Measurements from ENCODE around the gene POLR1C. TPM values are rescaled to one million over a fixed set of nuclear protein-coding genes. Genes with fewer than 3 reads are reported as not detected.
A peak's percentile ranks its signal among the peaks of the same experiment; 100 is the strongest.
"Not testable (repeated sequence)": the region's sequence is repeated elsewhere in the genome, so short reads cannot be mapped to it uniquely, and the experiment has no call there.

POLR1C gene
- total and polyA plus RNA-seq, 2 experiments from 2014 or later = 24.9 to 38.1 TPM

DNA sequence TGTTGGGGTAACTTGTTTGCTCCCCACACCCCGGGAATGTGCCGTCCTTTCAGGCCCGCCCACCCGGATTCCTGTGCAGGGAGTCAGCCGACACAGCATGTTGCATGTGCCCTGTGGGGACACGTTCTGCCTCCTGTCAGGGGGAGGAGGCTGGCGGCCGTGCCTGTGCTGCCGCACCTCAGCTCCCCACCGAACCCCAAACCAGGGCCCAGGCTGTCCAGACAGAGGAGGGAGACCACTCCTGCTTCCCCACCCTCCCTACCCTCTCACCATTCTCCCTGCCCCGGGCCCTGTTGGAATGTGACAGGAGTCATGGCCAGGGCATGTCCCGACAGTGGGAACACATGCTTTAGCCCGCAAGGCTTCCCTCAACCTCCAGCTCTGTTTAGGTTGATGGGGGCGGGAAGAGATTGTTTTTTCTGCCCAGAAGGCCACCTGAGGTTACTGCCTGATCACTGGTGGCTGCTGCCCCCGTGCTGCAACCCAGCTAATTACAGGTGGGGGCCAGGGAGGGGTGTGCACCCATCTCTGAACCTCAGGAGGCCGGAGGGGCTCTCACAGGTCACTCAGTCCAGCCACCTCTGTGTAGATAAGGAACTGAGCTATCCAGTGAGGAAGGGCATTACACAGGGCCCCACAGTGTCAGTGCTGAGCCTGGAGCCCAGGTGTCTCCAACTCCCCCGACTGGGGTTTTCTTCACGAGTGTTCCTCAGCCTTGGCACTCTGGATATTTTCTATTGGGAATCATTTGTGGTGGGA is 20.3 kb upstream of the POLR1C start:
- H3K79me2 ChIP-seq (ENCODE audit: insufficient read depth) = peaks cover 38% of the 10 kb centered on the region
- peak overlapping the region; percentile 37 for H3K27ac ChIP-seq
- no peaks in the 10 kb centered on the region for H4K20me1 ChIP-seq (ENCODE audit: insufficient read depth)
- no peak overlapping the region for H2AFZ ChIP-seq
- H3K36me3 ChIP-seq (ENCODE audit: low read depth) = peaks cover 18% of the 10 kb centered on the region
- peak overlapping the region; percentile 28 for H3K4me2 ChIP-seq (ENCODE audit: unreplicated experiment)
- WGBS, 2 experiments (ENCODE audit: low coverage in 1 of 2, low lambda C conversion rate in 2 of 2, missing lambda C conversion rate in 2 of 2) = 45 to 46% methylated on average over 14 to 18 of the region's 18 CpGs
- no peaks in the 10 kb centered on the region for H3K27me3 ChIP-seq (replicated peaks; ENCODE audit: insufficient read depth)
- peaks cover 19% of the 10 kb centered on the region for H3F3A ChIP-seq (ENCODE audit: insufficient read depth)
- peak overlapping the region; percentile 41; the same call in 1 of the 2 replicates for H3K9ac ChIP-seq
- H3K4me1 ChIP-seq (ENCODE audit: insufficient read depth) = peaks cover 56% of the 10 kb centered on the region
- DNase-seq = peak; percentile 86
- TF ChIP-seq EZH2 (IDR thresholded peaks at IDR 0.05; ENCODE audit: insufficient read depth, poor library complexity, severe bottlenecking) = no peak
- TF ChIP-seq EZH2phosphoT487 (IDR thresholded peaks at IDR 0.05; ENCODE audit: insufficient read depth, low read depth) = no peak
- H3K4me3 ChIP-seq = no peak overlapping the region
- no peaks in the 10 kb centered on the region for H3K9me2 ChIP-seq (ENCODE audit: insufficient read depth)
- in situ Hi-C loops (cut with MboI) = no loop called here
- H3K9me3 ChIP-seq (ENCODE audit: low read depth) = no peaks in the 10 kb centered on the region

DNA sequence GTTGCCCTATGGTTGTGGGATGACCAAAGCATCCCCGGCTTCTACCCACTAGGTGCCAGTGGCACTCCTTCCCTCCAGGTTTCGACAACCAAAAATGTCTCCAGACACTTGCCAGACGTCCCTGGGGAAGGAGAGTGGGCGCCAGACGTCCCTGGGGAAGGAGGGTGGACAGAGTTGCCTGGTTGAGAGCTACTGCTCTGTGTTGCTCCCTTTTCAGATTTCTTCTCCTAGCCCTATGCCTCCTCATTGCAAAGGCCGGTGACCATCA is 19.8 kb upstream of the POLR1C start:
- Histone ChIP-seq H3K27me3 (replicated peaks; ENCODE audit: insufficient read depth) (no peaks in the 10 kb centered on the region), H3K27ac (peak overlapping the region; percentile 37; the same call in 1 of the 2 replicates), H3F3A (ENCODE audit: insufficient read depth) (peaks cover 19% of the 10 kb centered on the region), H4K20me1 (ENCODE audit: insufficient read depth) (no peaks in the 10 kb centered on the region), H3K9me3 (ENCODE audit: low read depth) (no peaks in the 10 kb centered on the region), H3K4me2 (ENCODE audit: unreplicated experiment) (peak overlapping the region; percentile 28), H3K4me3 (no peak overlapping the region), H3K4me1 (ENCODE audit: insufficient read depth) (peaks cover 51% of the 10 kb centered on the region), H3K9me2 (ENCODE audit: insufficient read depth) (no peaks in the 10 kb centered on the region), H3K36me3 (ENCODE audit: low read depth) (peaks cover 18% of the 10 kb centered on the region), H3K9ac (peak overlapping the region; percentile 41; the same call in 1 of the 2 replicates), H2AFZ (no peak overlapping the region), H3K79me2 (ENCODE audit: insufficient read depth) (peaks cover 38% of the 10 kb centered on the region)
- WGBS, 2 experiments (ENCODE audit: low coverage in 1 of 2, low lambda C conversion rate in 2 of 2, missing lambda C conversion rate in 2 of 2) = 88% methylated on average over 6 of the region's 6 CpGs
- no peak for TF ChIP-seq EZH2 (IDR thresholded peaks at IDR 0.05; ENCODE audit: insufficient read depth, poor library complexity, severe bottlenecking)
- TF ChIP-seq EZH2phosphoT487 (IDR thresholded peaks at IDR 0.05; ENCODE audit: insufficient read depth, low read depth) = no peak
- in situ Hi-C loops (cut with MboI) = no loop called here
- DNase-seq = no peak

DNA sequence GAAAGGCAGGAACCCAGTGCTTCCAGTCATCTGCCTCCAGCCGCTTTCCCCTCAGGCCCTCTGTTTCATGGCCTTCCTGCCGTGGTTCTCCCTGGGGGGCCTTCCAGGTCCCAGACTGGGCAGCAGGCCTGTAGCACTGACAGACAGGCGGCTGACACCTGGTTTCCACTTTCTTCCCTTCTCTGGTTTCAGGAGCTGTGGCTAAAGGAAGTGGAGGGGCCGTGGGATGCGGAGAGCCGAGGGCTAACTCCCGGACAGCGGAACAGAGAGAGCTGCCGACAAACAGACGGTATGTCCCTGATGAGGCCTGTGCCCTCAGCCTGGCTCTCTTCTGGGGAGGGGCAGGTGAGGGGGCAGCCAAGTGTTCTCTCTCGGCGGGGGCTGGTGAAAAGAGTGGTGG is 19.2 kb upstream of the POLR1C start:
- peaks cover 17% of the 10 kb centered on the region for H3F3A ChIP-seq (ENCODE audit: insufficient read depth)
- no peak overlapping the region for H3K27ac ChIP-seq
- no peaks in the 10 kb centered on the region for H3K9me3 ChIP-seq (ENCODE audit: low read depth)
- WGBS, 2 experiments (ENCODE audit: low coverage in 1 of 2, low lambda C conversion rate in 2 of 2, missing lambda C conversion rate in 2 of 2) = 89 to 94% methylated on average over 12 of the region's 12 CpGs
- peaks cover 38% of the 10 kb centered on the region for H3K79me2 ChIP-seq (ENCODE audit: insufficient read depth)
- no peaks in the 10 kb centered on the region for H3K27me3 ChIP-seq (replicated peaks; ENCODE audit: insufficient read depth)
- H3K4me1 ChIP-seq (ENCODE audit: insufficient read depth) = peaks cover 46% of the 10 kb centered on the region
- no peak overlapping the region for H3K4me2 ChIP-seq (ENCODE audit: unreplicated experiment)
- no peaks in the 10 kb centered on the region for H4K20me1 ChIP-seq (ENCODE audit: insufficient read depth)
- no peak overlapping the region for H2AFZ ChIP-seq
- peaks cover 18% of the 10 kb centered on the region for H3K36me3 ChIP-seq (ENCODE audit: low read depth)
- DNase-seq = no peak
- H3K9ac ChIP-seq = 0 out of 2 replicates have a peak overlapping the region, but pooled peaks have one; percentile 41
- H3K9me2 ChIP-seq (ENCODE audit: insufficient read depth) = no peaks in the 10 kb centered on the region
- in situ Hi-C loops (cut with MboI) = no loop called here
- no peak overlapping the region for H3K4me3 ChIP-seq
- no peak for TF ChIP-seq EZH2 (IDR thresholded peaks at IDR 0.05; ENCODE audit: insufficient read depth, poor library complexity, severe bottlenecking)
- TF ChIP-seq EZH2phosphoT487 (IDR thresholded peaks at IDR 0.05; ENCODE audit: insufficient read depth, low read depth) = no peak

DNA sequence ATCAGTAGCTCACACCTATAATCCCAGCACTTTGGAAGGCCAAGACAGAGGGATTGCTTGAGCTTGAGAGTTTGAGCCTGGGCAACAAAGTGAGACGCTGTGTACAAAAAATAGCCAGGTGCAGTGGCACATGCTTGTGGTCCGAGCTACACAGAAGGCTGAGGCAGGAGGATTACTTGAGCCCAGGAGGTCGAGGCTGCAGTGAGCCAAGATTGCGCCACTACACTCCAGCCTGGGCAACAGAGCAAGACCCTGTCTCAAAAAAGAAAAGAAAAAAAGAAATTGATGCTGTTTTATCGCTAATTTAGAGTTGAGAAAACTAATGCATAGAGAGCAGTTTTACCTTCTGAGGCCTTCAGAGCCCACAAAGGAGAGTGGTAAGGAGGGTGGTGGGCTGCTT is 18.6 kb upstream of the POLR1C start:
- H2AFZ ChIP-seq; H4K20me1 ChIP-seq (ENCODE audit: insufficient read depth); H3K4me3 ChIP-seq; in situ Hi-C loops (cut with MboI); H3K9ac ChIP-seq; H3K9me2 ChIP-seq (ENCODE audit: insufficient read depth); H3K4me2 ChIP-seq (ENCODE audit: unreplicated experiment); H3K27ac ChIP-seq; H3K27me3 ChIP-seq (replicated peaks; ENCODE audit: insufficient read depth); DNase-seq; H3K9me3 ChIP-seq (ENCODE audit: low read depth): not testable (repeated sequence)
- 95 to 98% methylated on average over 5 of the region's 5 CpGs for WGBS, 2 experiments (ENCODE audit: low coverage in 1 of 2, low lambda C conversion rate in 2 of 2, missing lambda C conversion rate in 2 of 2)
- H3K4me1 ChIP-seq (ENCODE audit: insufficient read depth) = peaks cover 40% of the 10 kb centered on the region
- H3K36me3 ChIP-seq (ENCODE audit: low read depth) = peaks cover 18% of the 10 kb centered on the region
- H3F3A ChIP-seq (ENCODE audit: insufficient read depth) = peaks cover 11% of the 10 kb centered on the region
- peaks cover 38% of the 10 kb centered on the region for H3K79me2 ChIP-seq (ENCODE audit: insufficient read depth)
